ACC112 (cell line): ENCODE measurements around the gene KIF24.
"Not testable (repeated sequence)": the region's sequence is repeated elsewhere in the genome, so short reads cannot be mapped to it uniquely, and the experiment has no call there.

Experiments used
- H2AFZ ChIP-seq: fragments of 200-600 bp; sonication (generic); one replicate; pipeline ENCODE4 v1.6.0; 2017; ENCODE audit warnings: antibody characterized with exemption, low read length; ENCODE audit not compliant: unreplicated experiment
- H3K27ac ChIP-seq: fragments of 200-600 bp; sonication (generic); 2 replicates; pipeline ENCODE4 v1.5.1; 2014; ENCODE audit warnings: low read depth, mild to moderate bottlenecking, antibody characterized with exemption, low read length, moderate library complexity
- H3K27me3 ChIP-seq: fragments of 200-600 bp; sonication (generic); 2 replicates; pipeline ENCODE4 v1.6.1; 2014; ENCODE audit warnings: mild to moderate bottlenecking, antibody characterized with exemption, low read length, moderate library complexity, mixed read lengths; ENCODE audit not compliant: insufficient read depth
- H3K36me3 ChIP-seq: fragments of 200-600 bp; sonication (generic); 2 replicates; pipeline ENCODE4 v1.6.1; 2016; ENCODE audit warnings: mild to moderate bottlenecking, antibody characterized with exemption, low read length, moderate library complexity, mixed read lengths; ENCODE audit not compliant: insufficient read depth
- H3K4me1 ChIP-seq: fragments of 200-600 bp; sonication (generic); one replicate; pipeline ENCODE4 v1.6.1; 2016; ENCODE audit warnings: low read length, mixed read lengths; ENCODE audit not compliant: insufficient read depth, unreplicated experiment, control insufficient read depth
- H3K4me3 ChIP-seq: fragments of 200-600 bp; sonication (generic); 2 replicates; pipeline ENCODE4 v1.5.1; 2014; ENCODE audit warnings: mild to moderate bottlenecking, low read depth, low read length
- H3K79me2 ChIP-seq: fragments of 200-600 bp; sonication (generic); one replicate; pipeline ENCODE4 v1.6.0; 2016; ENCODE audit warnings: low read length; ENCODE audit not compliant: control insufficient read depth, unreplicated experiment, insufficient read depth

The KIF24 gene

DNA sequence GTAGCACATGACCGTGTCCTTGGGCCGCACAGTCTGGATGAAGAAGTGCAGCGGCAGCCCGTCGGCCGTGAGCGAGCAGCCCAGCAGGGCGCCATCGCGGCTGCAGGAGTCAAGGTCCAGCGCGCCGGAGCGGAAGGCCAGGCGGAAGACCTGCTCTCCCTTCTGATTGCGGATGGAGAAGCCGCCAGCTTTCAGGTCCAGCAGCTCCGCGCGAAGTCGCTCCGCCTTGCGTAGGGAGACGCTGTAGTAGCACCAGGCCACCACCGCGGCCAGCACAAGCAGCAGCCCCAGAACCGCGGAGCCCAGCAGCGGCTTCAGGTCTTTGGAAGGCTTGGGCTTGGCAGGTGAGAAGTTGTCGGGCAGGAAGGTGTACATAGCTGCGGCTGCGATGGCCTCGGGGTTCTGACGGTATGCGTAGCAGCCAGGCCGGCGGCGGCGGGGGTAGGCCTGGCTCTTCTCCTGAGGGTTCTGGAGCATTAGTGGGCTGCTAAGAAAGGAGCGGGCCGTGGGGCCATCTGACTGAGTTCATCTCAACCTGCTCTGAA is 43.5 kb upstream of the KIF24 start:
- H3K4me3 ChIP-seq, result no peak overlapping the region
- no peaks in the 10 kb centered on the region for H3K4me1 ChIP-seq
- H2AFZ ChIP-seq, result no peak overlapping the region
- no peaks in the 10 kb centered on the region for H3K36me3 ChIP-seq
- H3K79me2 ChIP-seq, result no peaks in the 10 kb centered on the region
- H3K27me3 ChIP-seq, result peaks cover 7% of the 10 kb centered on the region; the same call in 1 of the 2 replicates
- H3K27ac ChIP-seq, result no peak overlapping the region

DNA sequence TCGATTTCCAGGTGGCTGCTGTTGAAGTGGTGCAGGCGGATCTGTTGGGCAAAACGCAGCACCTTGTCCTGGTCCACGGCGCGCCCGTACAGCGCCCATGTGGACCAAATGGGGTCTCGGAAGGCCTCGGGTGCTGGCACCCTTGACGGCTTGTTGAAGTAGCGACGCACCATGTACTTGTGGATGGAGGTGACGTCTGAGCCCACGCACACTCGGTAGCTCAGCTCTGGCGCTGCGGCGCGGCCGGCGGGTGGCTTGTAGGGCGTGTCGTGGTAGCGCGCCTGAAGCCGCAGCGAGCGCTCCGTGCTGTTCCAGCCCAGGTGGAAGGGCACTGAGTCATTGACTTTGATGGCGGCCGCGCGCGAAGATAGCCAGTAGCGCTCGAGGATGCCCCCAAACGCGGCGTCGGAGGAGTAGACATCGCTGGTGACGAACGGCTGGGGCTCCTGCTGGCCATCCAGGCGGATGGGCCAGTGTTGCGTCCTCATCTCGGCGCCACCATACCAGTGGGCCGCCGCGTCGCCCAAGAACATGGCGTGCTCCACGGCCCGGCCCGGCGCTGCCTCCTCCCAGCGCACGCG is 42.9 kb upstream of the KIF24 start:
- H3K36me3 ChIP-seq, result no peaks in the 10 kb centered on the region
- H3K27ac ChIP-seq, result no peak overlapping the region
- H2AFZ ChIP-seq, result no peak overlapping the region
- no peak overlapping the region for H3K4me3 ChIP-seq
- no peaks in the 10 kb centered on the region for H3K4me1 ChIP-seq
- peaks cover 7% of the 10 kb centered on the region; the same call in 1 of the 2 replicates for H3K27me3 ChIP-seq
- no peaks in the 10 kb centered on the region for H3K79me2 ChIP-seq

DNA sequence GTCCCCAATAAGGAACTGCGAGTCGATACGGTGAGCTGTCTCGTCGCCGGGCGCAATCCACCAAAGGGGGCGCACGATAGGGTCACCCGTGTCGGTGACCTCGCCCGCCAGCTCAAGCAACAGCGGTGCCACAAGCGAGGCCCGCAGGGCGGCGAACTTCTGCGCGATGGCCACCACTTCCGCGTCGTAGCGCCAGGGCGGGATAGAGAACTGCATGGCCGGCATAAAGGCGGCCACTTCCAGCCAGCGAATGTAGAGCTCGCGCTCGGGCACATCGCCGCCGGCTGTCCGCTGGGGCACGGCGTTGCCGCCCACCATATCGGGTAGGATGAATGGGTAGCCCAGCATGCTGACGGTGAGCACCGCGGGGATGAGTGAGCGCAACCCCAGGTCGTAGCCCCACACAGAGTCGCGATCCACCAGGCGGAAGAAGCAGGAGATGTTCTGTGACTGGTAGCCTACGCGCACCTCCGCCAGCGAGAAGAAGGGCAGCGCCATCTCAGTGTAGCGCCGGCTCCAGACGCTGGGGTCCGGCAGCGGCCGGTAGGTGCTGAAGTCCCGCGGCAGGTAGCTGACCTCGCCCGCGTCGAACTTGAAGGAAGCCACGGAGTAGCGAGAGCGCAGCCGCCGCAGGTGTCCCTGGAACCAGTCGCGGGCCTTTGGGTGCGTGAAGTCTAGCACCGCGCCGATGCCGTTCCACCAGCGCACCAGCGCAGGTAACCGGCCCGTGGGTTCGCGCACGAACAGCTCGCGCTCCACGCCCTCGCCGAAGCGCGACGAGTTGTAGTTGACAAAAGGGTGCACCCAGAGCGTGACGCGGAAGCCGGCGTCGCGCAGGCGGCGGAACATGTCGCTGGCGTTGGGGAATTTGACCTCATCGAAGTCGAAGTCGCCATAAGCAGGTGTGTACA is 42.2 kb upstream of the KIF24 start:
- H3K79me2 ChIP-seq, result no peaks in the 10 kb centered on the region
- peaks cover 7% of the 10 kb centered on the region; the same call in 1 of the 2 replicates for H3K27me3 ChIP-seq
- H3K27ac ChIP-seq, result no peak overlapping the region
- H3K4me3 ChIP-seq, result no peak overlapping the region
- H2AFZ ChIP-seq, result no peak overlapping the region
- no peaks in the 10 kb centered on the region for H3K36me3 ChIP-seq
- no peaks in the 10 kb centered on the region for H3K4me1 ChIP-seq

DNA sequence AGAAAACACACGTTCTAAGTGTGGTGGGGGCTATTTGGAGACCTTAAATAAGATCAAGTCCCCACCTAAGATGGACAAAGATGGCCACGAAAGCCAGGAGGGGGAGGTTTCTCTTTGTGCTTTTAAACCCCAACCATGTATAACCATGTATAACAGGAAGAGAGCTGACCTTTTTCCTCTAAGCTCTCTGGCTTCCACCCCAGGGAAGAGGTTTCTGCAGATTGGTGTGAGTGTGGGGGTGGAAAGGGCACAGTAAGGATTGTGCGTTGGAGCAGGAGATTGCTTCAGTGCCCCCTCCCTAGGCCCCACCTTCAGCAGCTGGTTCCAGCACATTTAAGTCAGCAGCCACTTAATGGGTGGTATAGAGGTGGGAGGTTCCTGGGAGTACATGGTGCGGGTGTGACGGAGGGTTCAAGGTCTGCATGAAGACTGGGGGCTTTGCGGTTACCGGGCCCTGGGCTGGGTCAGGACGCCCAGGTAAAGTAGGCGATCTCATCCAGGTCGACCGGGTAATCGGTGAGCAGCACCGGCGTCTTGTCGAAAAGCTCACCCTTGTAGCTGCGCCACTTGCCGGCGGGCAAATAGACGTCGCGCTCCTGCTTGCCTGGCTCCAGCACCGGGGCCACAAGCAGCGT is 41.4 kb upstream of the KIF24 start:
- Histone ChIP-seq H3K36me3 (no peaks in the 10 kb centered on the region), H3K4me1 (no peaks in the 10 kb centered on the region), H3K4me3 (no peak overlapping the region), H3K79me2 (no peaks in the 10 kb centered on the region), H2AFZ (no peak overlapping the region), H3K27me3 (peaks cover 7% of the 10 kb centered on the region; the same call in 1 of the 2 replicates), H3K27ac (no peak overlapping the region)

DNA sequence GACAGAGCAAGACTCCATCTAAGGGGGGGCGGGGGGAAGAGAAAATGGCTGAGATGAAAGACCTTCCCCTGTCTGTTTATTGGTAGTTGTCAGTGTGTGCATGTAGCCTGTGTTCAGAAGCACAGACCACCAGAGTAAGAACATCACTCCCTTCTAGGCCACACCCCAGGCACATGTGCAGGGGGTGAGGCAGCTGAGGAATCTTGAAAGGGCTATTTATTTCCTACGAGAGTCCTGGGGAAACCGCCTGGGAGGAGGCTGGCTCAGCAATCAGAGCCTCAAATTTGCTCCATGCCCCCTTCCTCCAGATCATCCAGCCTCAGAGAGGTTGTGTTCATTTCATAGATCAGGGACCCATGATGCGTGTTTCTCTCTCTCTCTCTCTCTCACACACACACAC is 40.6 kb upstream of the KIF24 start:
- Histone ChIP-seq H3K79me2 (no peaks in the 10 kb centered on the region), H3K27ac (no peak overlapping the region), H3K4me3 (no peak overlapping the region), H3K4me1 (no peaks in the 10 kb centered on the region), H3K36me3 (no peaks in the 10 kb centered on the region), H3K27me3 (peaks cover 7% of the 10 kb centered on the region; the same call in 1 of the 2 replicates), H2AFZ (no peak overlapping the region)

DNA sequence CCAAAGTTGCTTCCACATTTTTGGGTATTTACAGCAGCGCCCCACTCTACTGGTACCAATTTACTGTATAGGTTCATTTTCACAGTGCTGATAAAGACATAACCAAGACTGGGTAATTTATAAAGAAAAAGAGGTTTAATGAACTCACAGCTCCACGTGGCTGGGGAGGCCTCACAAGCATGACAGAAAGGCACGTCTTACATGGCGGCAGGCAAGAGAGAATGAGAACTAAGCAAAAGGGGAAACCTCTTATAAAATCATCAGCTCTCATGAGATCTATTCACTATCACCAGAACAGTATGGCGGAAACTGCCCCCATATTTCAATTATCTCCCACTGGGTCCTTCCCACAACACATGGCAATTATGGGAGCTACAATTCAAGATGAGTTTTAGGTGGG is 39.7 kb upstream of the KIF24 start:
- H3K27ac ChIP-seq, H3K27me3 ChIP-seq, H3K4me3 ChIP-seq, H3K4me1 ChIP-seq, H2AFZ ChIP-seq, H3K79me2 ChIP-seq, H3K36me3 ChIP-seq: not testable (repeated sequence)

DNA sequence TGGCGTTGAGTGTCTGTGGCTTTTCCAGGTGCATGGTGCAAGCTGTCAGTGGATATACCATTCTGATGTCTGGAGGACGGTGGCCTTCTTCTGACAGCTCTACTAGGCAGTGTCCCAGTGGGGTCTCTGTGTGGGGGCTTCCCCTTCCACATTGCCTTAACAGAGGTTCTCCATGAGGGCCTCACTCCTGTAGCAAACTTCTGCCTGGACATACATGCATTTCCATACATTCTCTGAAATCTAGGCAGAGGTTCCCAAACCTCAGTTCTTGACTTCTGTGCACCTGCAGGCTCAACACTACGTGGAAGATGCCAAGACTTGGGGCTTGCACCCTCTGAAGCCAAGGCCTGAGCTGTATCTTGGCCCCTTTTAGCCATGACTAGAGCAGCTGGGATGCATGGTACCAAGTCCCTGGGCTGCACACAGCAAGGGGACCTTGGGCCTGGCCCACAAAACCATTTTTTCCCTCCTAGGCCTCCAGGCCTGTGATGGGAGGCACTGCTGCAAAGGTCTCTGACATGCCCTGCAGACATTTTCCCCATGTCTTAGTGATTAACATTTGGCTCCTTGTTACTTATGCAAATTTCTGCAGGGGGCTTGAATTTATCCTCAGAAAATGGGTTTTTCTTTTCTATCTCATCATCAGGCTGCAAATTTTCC is 38.8 kb upstream of the KIF24 start:
- not testable (repeated sequence) for H3K4me1 ChIP-seq, H3K36me3 ChIP-seq, H3K27ac ChIP-seq, H3K4me3 ChIP-seq, H2AFZ ChIP-seq, H3K27me3 ChIP-seq, H3K79me2 ChIP-seq

DNA sequence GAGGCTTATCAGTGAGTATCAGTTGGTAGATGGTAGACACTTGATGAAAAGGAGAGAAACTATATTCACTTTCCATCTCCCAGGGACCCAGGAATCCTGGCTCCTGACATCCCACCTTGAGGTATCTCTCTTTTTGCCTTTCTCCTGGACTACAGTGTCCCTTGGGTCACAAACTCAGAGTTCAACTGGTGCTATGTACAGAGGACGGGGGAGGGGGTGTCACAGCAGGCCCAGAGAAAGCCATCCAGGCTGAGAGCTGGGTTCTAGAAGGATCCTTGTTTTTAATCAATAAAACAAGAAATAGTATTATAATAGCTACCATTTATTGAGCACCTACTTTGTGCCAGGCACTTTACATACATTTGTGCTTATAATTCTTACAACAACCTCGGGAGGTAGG is 37.3 kb upstream of the KIF24 start:
- Histone ChIP-seq H2AFZ (no peak overlapping the region), H3K4me1 (no peaks in the 10 kb centered on the region), H3K36me3 (no peaks in the 10 kb centered on the region), H3K27ac (no peak overlapping the region), H3K27me3 (peaks cover 5% of the 10 kb centered on the region; the same call in 1 of the 2 replicates), H3K79me2 (no peaks in the 10 kb centered on the region), H3K4me3 (no peak overlapping the region)

DNA sequence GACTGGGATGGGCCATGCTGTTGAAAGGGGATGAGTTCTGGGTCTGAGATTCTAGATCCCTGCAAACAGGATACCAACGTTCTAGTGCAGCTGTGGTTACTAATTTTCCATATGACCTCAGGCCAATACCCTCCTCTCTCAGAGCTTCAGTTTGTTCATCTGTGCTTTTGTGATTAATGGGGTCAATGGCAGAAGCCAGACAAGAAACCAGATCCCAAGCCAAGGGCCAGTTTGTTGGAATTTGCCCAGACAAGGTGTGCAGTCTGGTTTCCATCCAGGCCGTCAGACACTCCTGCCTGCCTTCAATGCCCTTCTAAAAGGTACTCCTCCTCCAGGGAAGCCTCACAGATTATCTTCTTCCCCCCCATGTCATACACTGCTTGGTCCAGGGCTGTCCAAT is 36.2 kb upstream of the KIF24 start:
- H3K4me3 ChIP-seq, result no peak overlapping the region
- no peak overlapping the region for H3K27ac ChIP-seq
- no peaks in the 10 kb centered on the region for H3K4me1 ChIP-seq
- no peaks in the 10 kb centered on the region for H3K36me3 ChIP-seq
- H2AFZ ChIP-seq, result no peak overlapping the region
- no peaks in the 10 kb centered on the region for H3K27me3 ChIP-seq
- no peaks in the 10 kb centered on the region for H3K79me2 ChIP-seq

DNA sequence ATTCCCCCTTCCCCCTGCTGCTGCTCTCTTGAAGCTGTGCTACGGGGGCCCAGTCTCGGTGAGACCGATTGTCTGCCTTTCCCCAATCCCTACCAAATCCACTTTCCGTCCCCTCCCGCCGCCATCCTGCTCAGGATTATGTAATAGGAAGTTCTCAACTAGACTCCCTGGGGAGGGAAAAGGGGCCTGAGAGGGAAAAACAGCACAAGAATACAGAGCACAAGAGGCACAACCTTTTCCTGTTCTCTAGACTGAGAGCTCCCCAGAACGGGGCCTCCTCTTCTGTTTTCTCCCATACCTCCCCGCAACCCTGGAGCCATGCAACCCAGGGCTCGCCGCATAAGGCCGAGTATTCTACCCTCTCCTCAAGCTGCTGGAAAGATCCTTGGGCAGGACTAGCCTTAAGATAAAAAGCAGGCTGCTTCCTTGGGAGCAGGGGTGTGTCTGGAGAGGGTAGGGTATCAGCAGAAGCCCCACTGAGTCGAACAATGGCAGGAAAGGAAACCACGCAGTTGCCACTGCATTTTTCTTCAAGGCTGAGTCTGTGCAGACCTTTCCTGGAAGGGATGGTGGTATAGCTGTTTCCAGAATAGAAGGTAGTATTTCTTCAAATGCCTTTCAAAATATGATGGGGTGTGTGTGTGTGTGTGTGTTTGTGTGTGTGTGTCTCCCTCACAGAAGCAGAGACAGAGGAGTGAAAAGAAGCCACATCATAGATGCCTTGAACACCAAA is 34.7 kb upstream of the KIF24 start:
- Histone ChIP-seq H3K79me2 (no peaks in the 10 kb centered on the region), H3K4me3 (no peak overlapping the region), H3K27ac (no peak overlapping the region), H2AFZ (no peak overlapping the region), H3K36me3 (no peaks in the 10 kb centered on the region), H3K27me3 (no peaks in the 10 kb centered on the region), H3K4me1 (no peaks in the 10 kb centered on the region)
